H1 (cell line): Measurements from ENCODE around the gene RNF208. TPM values are rescaled to one million over a fixed set of nuclear protein-coding genes. Genes with fewer than 3 reads are reported as not detected.

Experiments used
- SIN3A ChIP-seq, 2 experiments: IDR thresholded peaks in 1 of 2; conservative IDR thresholded peaks in 1 of 2; 2 replicates each; pipeline ENCODE4 v1.6.1; 2011 to 2012; ENCODE audit warnings: low read length in 2 of 2, improper control_type of control experiment in 1 of 2, low read depth in 1 of 2, mild to moderate bottlenecking in 1 of 2
- SUZ12 ChIP-seq: fragments of 200-600 bp; sonication (generic); IDR thresholded peaks from 2 replicates; pipeline ENCODE4 v1.6.1; 2012; ENCODE audit warnings: mild to moderate bottlenecking, inconsistent platforms, low read length, moderate library complexity, mixed read lengths
- polyA plus RNA-seq, 7 experiments: library from polyadenylated mRNA; depleted of rRNA in 3 of 7; stranded (reverse) in 5 of 7; unstranded in 2 of 7; fragments of >200 nt in 5 of 7; fragments of 200-250 nt in 2 of 7; gene quantifications; 1 replicate in 5 of 7; 2 replicates in 1 of 7; 4 replicates in 1 of 7; pipeline versions ENCODE4 v1.2.1 to v1.2.3, GENCODE V29; 2011 to 2013; ENCODE audit warnings: missing spikeins in 2 of 7, mixed read lengths in 2 of 7
- total RNA-seq: library from RNA; stranded (reverse); fragmentation: NEBNext Ultra II Directional; extraction: Animal tissue kit (Norgen Biotek cat#: 25700); gene quantifications from 2 replicates; pipeline ENCODE4 v1.2.1, GENCODE V29; 2021

The RNF208 gene
- total and polyA plus RNA-seq, 2 of the 8 experiments (the other 6 are each of a cell fraction or from before 2014, with no cell fraction given), result 2.7 to 7.7 TPM

- TF ChIP-seq SUZ12, result no peak
- no peak for TF ChIP-seq SIN3A (conservative IDR thresholded peaks at IDR 0.05 in 1 of 2, IDR thresholded peaks at IDR 0.05 in 1 of 2; ENCODE audit: low read depth in 1 of 2, low read length in 2 of 2)
Measured at GRCh38 chr9:137204731-137205125, 17.3 kb downstream of the RNF208 start (continued).
